Urothelium cell line (cell line): Measurements from ENCODE around the gene TBC1D1.

ENCODE experiments used
- DNase-seq: peaks from one replicate; pipeline ENCODE4 v3.0.0; 2011; ENCODE audit warnings: low spot score, mixed read lengths
- FAIRE-seq: peaks from 2 replicates; lab custom pipeline; 2011; peaks lifted over from hg19 to GRCh38; lab: Jason Lieb, UNC

TBC1D1 gene

GRCh38 chr4:38115601-38116000 is 224.7 kb downstream of the TBC1D1 start:
- no peak for FAIRE-seq
- no peak for DNase-seq

GRCh38 chr4:38117591-38117990 is 226.7 kb downstream of the TBC1D1 start:
- no peak for DNase-seq
- FAIRE-seq = no peak

- no peak for DNase-seq
- no peak for FAIRE-seq
Observed at GRCh38 chr4:38119668-38120385, 228.9 kb downstream of the TBC1D1 start.

- FAIRE-seq = no peak
- DNase-seq = no peak
Observed at GRCh38 chr4:38120772-38121171, 229.9 kb downstream of the TBC1D1 start.

- DNase-seq (no peak), FAIRE-seq (peak; percentile 42)
Observed at GRCh38 chr4:38122060-38122459, 231.2 kb downstream of the TBC1D1 start.

- DNase-seq (no peak), FAIRE-seq (no peak)
Observed at GRCh38 chr4:38123555-38123954, 232.7 kb downstream of the TBC1D1 start.

GRCh38 chr4:38124961-38125360 is 234.1 kb downstream of the TBC1D1 start:
- DNase-seq (no peak), FAIRE-seq (no peak)

GRCh38 chr4:38125816-38126215 is 234.9 kb downstream of the TBC1D1 start:
- DNase-seq (no peak), FAIRE-seq (no peak)

GRCh38 chr4:38128478-38129459 is 237.9 kb downstream of the TBC1D1 start:
- FAIRE-seq = no peak
- DNase-seq = no peak

GRCh38 chr4:38129460-38130227 is 238.8 kb downstream of the TBC1D1 start:
- no peak for FAIRE-seq
- DNase-seq = no peak

GRCh38 chr4:38130884-38131283 is 240.0 kb downstream of the TBC1D1 start:
- DNase-seq (no peak), FAIRE-seq (no peak)

- FAIRE-seq (no peak), DNase-seq (no peak)
Observed at GRCh38 chr4:38131371-38132091, 240.6 kb downstream of the TBC1D1 start.

- DNase-seq (no peak), FAIRE-seq (peak; percentile 48)
Observed at GRCh38 chr4:38132107-38132673, 241.3 kb downstream of the TBC1D1 start.

GRCh38 chr4:38132843-38133662 is 242.2 kb downstream of the TBC1D1 start:
- FAIRE-seq = no peak
- no peak for DNase-seq

GRCh38 chr4:38133711-38134480 is 243.0 kb downstream of the TBC1D1 start:
- FAIRE-seq = no peak
- DNase-seq = no peak

- DNase-seq (no peak), FAIRE-seq (peak; percentile 32)
Observed at GRCh38 chr4:38135201-38135600, 244.3 kb downstream of the TBC1D1 start.

- DNase-seq (no peak), FAIRE-seq (no peak)
Observed at GRCh38 chr4:38136604-38137003, 245.7 kb downstream of the TBC1D1 start.

GRCh38 chr4:38137080-38137479 is 246.2 kb downstream of the TBC1D1 start:
- no peak for FAIRE-seq
- DNase-seq = no peak

- DNase-seq = no peak
Observed at GRCh38 chr4:38138363-38138762, 247.5 kb downstream of the TBC1D1 start.

More at GRCh38 chr4:38138363-38138762, 247.5 kb downstream of the TBC1D1 start:
- no peak for FAIRE-seq
